Measurements from ENCODE around the gene JDP2.
"Not testable (repeated sequence)": the region's sequence is repeated elsewhere in the genome, so short reads cannot be mapped to it uniquely, and the experiment has no call there.

JDP2 gene

GRCh38 chr14:75471059-75471458, 43.2 kb downstream of the JDP2 start:
- TF ChIP-seq CTCF (IDR thresholded peaks at IDR 0.05; ENCODE audit: low read depth, low read length): no peak

DNA sequence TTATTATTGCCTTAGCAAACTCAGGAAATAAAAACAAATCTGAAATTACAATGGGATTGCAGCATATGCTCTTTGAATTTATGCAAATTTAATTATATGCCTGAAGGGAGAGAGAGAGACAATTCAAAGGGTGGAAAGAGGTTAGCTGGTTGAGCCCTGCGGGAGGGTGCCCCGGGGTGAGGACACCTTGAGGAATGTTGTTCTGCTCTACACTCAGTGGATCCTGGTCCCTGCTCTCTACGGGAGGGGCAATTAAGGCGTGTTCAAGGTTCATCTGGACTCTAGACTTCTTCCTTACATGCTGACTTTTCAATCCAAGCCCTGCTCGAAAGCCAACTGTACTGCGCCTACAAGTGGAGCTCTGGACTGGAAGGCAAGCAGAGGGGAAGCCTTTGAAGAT, 46.3 kb downstream of the JDP2 start:
- not testable (repeated sequence) for DNase-seq (ENCODE audit: extremely low read depth, low read depth)

More at GRCh38 chr14:75471059-75471458, 43.2 kb downstream of the JDP2 start:
- no peak for DNase-seq (ENCODE audit: extremely low read depth, low read depth)

DNA sequence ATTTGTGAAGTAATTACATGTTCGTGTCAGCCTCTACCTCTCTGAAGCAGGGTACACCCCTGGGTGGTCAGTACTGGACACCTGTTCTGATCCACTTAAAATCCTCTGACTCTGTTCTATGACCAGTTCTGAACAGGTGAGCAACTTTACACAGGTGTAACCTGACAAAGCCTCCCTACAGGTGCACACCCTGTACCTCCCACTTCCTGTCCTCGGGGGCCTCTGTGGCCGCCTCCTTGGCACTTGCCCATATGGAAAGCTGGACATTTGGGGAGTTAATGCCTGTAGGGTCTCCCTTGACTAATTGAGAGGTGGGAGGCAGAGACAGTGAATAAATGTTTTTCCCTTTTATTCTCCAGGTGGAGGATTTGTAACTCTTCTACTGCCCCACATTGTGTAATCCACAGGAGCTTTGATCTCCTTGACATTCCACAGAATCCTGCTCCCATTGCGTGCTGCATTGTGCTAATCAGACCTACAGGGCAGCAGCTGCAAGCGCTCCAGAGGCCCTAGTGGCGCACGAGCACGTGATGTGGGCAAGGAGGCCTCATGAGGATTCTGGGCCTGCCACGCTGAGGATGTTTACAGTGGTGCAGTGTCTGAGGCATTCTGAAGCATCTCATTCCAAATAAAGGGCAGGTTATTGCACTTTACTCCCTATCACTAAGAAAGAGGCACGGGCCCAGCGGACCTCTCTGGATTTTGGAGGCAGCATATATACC, 48.6 kb downstream of the JDP2 start:
- no peak for TF ChIP-seq CTCF (IDR thresholded peaks at IDR 0.05; ENCODE audit: low read depth, low read length)
- DNase-seq (ENCODE audit: extremely low read depth, low read depth): no peak

GRCh38 chr14:75477881-75478280, 50.1 kb downstream of the JDP2 start:
- DNase-seq (ENCODE audit: extremely low read depth, low read depth): no peak
- no peak for TF ChIP-seq CTCF (IDR thresholded peaks at IDR 0.05; ENCODE audit: low read depth, low read length)

DNA sequence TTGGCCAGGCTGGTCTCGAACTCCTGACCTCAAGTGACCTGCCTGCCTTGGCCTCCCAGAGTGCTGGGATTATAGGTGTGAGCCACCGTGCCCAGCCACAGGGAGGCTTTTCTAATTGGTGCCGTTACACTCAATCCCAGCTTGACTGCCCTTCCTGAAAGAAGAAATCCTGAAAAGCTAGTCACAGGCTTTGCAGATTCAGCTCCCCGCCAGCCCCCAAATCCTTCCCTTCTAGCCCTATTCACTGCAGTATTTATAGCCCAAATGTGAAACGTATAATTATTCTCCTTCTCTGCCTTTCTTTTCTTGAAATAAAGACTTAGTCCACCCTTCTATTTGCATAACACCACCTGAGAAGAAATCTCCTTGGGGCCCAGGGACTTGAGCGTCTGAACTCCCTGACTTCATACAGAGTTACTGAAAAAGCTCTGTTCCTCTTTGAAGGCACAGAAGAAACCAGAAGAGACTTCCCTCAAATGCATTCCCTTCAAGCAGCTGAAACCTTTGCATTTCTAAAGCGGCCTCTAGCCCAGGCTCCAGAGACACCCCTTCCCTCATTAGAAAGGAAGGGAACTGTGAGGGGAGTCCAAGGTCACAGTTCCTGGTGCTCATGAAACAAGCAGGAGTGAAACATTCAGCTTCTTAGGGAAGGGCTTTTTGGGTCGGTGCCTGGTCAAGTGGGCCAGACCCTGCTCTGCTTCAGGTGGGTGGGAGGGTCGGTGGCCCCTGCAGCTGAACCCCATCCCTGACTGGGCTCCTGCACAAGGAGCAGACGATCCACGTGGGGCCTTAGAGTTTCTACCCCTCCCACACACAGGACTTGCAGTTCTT, 52.2 kb downstream of the JDP2 start:
- TF ChIP-seq CTCF (IDR thresholded peaks at IDR 0.05; ENCODE audit: low read depth, low read length): no peak
- no peak for DNase-seq (ENCODE audit: extremely low read depth, low read depth)

DNA sequence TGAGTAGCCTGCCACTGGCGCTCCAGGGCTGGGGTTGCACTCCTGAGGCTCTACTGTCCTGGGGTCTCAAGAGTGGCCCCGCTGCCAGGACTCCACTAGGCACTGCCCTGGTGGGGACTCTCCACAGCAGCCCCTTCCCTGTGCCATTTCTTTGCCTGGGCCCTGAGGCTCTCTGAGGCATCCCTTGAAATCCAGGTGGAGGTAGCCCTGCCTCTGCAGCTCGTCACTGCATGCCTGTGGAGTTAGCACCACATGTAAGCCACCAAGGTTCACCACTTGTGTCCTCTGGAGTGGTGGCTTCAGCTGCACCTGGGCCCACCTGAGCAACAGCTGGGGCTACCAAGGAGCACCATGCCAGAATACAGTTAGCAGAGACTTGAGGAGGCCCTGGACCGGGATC, 54.5 kb downstream of the JDP2 start:
- no peak for TF ChIP-seq CTCF (IDR thresholded peaks at IDR 0.05; ENCODE audit: low read depth, low read length)
- no peak for DNase-seq (ENCODE audit: extremely low read depth, low read depth)

GRCh38 chr14:75484711-75485429, 57.0 kb downstream of the JDP2 start:
- TF ChIP-seq CTCF (IDR thresholded peaks at IDR 0.05; ENCODE audit: low read depth, low read length): no peak
- no peak for DNase-seq (ENCODE audit: extremely low read depth, low read depth)

Data from AG09319 (cell line).